Panc1 (cell line): ENCODE data around the gene MRPS2. TPM values are rescaled to one million over a fixed set of nuclear protein-coding genes. Genes with fewer than 3 reads are reported as not detected.

Source experiments
- ATAC-seq: fragments of 200-7000 bp; cut with Tn5 transposase; 2 replicates; pipeline ENCODE4 v1.9.1; 2020; ENCODE audit warnings: mild to moderate bottlenecking, moderate library complexity
- BruUV-seq: library from RNA; stranded (reverse); fragments of 400-500 nt; replicated peaks from 2 replicates; lab custom pipeline; 2021; lab: Mats Ljungman, UMichigan
- CTCF ChIA-PET: fragments of 300-600 bp; sonication (Branson Sonifier 250); formaldehyde crosslinking; loops from one replicate; lab custom pipeline; 2022; ENCODE audit warnings: antibody characterized with exemption; lab: Charles Lee
- POLR2A ChIA-PET: fragments of 300-600 bp; sonication (Branson Sonifier 250); formaldehyde crosslinking; loops from one replicate; lab custom pipeline; 2022; ENCODE audit warnings: antibody characterized with exemption; lab: Charles Lee
- DNase-seq: peaks from one replicate; pipeline ENCODE4 v3.0.0-alpha.2; 2010; ENCODE audit warnings: low read depth, low spot score
- H3K27ac ChIP-seq: 2 replicates; pipeline ENCODE4 v1.5.1; 2011; ENCODE audit warnings: mild to moderate bottlenecking, low read length, inconsistent platforms
- H3K27me3 ChIP-seq: fragments of 200-500 bp; sonication (Bioruptor generic); 2 replicates; pipeline ENCODE4 v1.6.0; 2014; ENCODE audit warnings: low read length, inconsistent platforms; ENCODE audit not compliant: control insufficient read depth, insufficient read depth
- H3K36me3 ChIP-seq: fragments of 200-500 bp; sonication (Bioruptor generic); 2 replicates; pipeline ENCODE4 v1.5.1; 2014; ENCODE audit warnings: inconsistent platforms, mild to moderate bottlenecking, low read length, moderate library complexity; ENCODE audit not compliant: control insufficient read depth, insufficient read depth
- H3K4me1 ChIP-seq: 2 replicates; pipeline ENCODE4 v1.5.1; 2011; ENCODE audit warnings: inconsistent platforms, mild to moderate bottlenecking, low read length, moderate library complexity; ENCODE audit not compliant: control insufficient read depth, insufficient read depth
- H3K4me3 ChIP-seq, 2 experiments: 2 replicates each; pipeline ENCODE4 v1.5.1; 2011 to 2012; ENCODE audit warnings: low read depth in 2 of 2, low read length in 2 of 2, mild to moderate bottlenecking in 2 of 2, inconsistent platforms in 1 of 2, moderate library complexity in 1 of 2
- H3K9me3 ChIP-seq: fragments of 200-500 bp; sonication (Bioruptor generic); 2 replicates; pipeline ENCODE4 v1.5.1; 2014; ENCODE audit warnings: low read depth, mild to moderate bottlenecking, inconsistent platforms, low read length, moderate library complexity; ENCODE audit not compliant: control insufficient read depth, insufficient read depth
- CTCF ChIP-seq: fragments of 450-650 bp; IDR thresholded peaks from 2 replicates; pipeline ENCODE4 v1.5.1; 2017; ENCODE audit warnings: mild to moderate bottlenecking
- POLR2AphosphoS5 ChIP-seq: IDR thresholded peaks from 2 replicates; pipeline ENCODE4 v1.6.1; 2012; ENCODE audit warnings: mild to moderate bottlenecking, low read depth, low read length, moderate library complexity
- REST ChIP-seq, 2 experiments: IDR thresholded peaks; 2 replicates each; pipeline ENCODE4 v1.6.1; 2011 to 2012; ENCODE audit warnings: low read depth in 2 of 2, control low read depth in 1 of 2, low read length in 1 of 2, mild to moderate bottlenecking in 1 of 2, moderate library complexity in 1 of 2; ENCODE audit not compliant: insufficient read depth in 1 of 2
- SIN3A ChIP-seq: IDR thresholded peaks from 2 replicates; pipeline ENCODE4 v1.6.1; 2012; ENCODE audit warnings: low read depth, mild to moderate bottlenecking, low read length, moderate library complexity, borderline replicate concordance; ENCODE audit not compliant: insufficient read depth
- TCF7L2 ChIP-seq: IDR thresholded peaks from 2 replicates; pipeline ENCODE4 v1.6.1; 2011; ENCODE audit warnings: mild to moderate bottlenecking, low read depth, low read length, inconsistent platforms
- in situ Hi-C: cut with HindIII; loops from 2 replicates; pipeline ENCODE4 v1.10.0; 2016; ENCODE audit warnings: low sequenced_read_pairs, low pct_unique_long_range_greater_than_20kb
- intact Hi-C: fragments of 100-400 bp; cut with micrococcal nuclease; formaldehyde crosslinking; loops from one replicate; pipeline ENCODE4 v1.10.0; 2022; ENCODE audit not compliant: unreplicated experiment
- total RNA-seq: library from RNA; stranded (reverse); gene quantifications from one replicate; pipeline ENCODE4 v1.2.1, GENCODE V29; 2021; ENCODE audit not compliant: unreplicated experiment

MRPS2 gene
- total RNA-seq, 1 experiment from 2014 or later = 33.5 TPM

GRCh38 chr9:135502873-135503321 is 2.4 kb downstream of the MRPS2 start:
- Histone ChIP-seq H3K36me3 (peaks cover 4% of the 10 kb centered on the region; the same call in 1 of the 2 replicates), H3K27ac (no peak overlapping the region), H3K9me3 (no peaks in the 10 kb centered on the region), H3K4me1 (peaks cover 4% of the 10 kb centered on the region), H3K4me3 (no peak overlapping the region), H3K27me3 (no peaks in the 10 kb centered on the region)
- BruUV-seq = no TSS peak
- ChIA-PET CTCF (no interaction called here), POLR2A (no interaction called here)
- in situ Hi-C loops (no loop called here), intact Hi-C loops (no loop called here)
- DNase-seq = no peak
- no peak for TF ChIP-seq SIN3A
- TF ChIP-seq POLR2AphosphoS5 = no peak
- TF ChIP-seq TCF7L2 = no peak
- no peak for TF ChIP-seq REST (IDR thresholded peaks at IDR 0.05; ENCODE audit: insufficient read depth in 1 of 2, low read depth in 2 of 2, low read length in 1 of 2)
- TF ChIP-seq CTCF = no peak
- no peak for ATAC-seq

- intact Hi-C loops (no loop called here), in situ Hi-C loops (no loop called here)
- H3K4me1 ChIP-seq = peaks cover 4% of the 10 kb centered on the region
- peaks cover 4% of the 10 kb centered on the region; the same call in 1 of the 2 replicates for H3K36me3 ChIP-seq
- TF ChIP-seq CTCF (no peak), REST (IDR thresholded peaks at IDR 0.05; ENCODE audit: insufficient read depth in 1 of 2, low read depth in 2 of 2, low read length in 1 of 2) (no peak), SIN3A (no peak)
- DNase-seq (no peak), ATAC-seq (no peak)
- no peaks in the 10 kb centered on the region for H3K27me3 ChIP-seq
- H3K9me3 ChIP-seq = no peaks in the 10 kb centered on the region
- ChIA-PET CTCF (no interaction called here), POLR2A (no interaction called here)
- BruUV-seq = no TSS peak
- no peak overlapping the region for H3K4me3 ChIP-seq
- H3K27ac ChIP-seq = no peak overlapping the region
Measured at GRCh38 chr9:135503371-135504261, 3.1 kb downstream of the MRPS2 start.
